BE2C (cell line): ENCODE data around the gene IL1RL1.

Experiments used
- DNase-seq: peaks from one replicate; pipeline ENCODE4 v3.0.0-alpha.2; 2020
- H3K27me3 ChIP-seq: fragments of 250-450 bp; sonication (Bioruptor Pico); 2 replicates; pipeline ENCODE4 v1.5.1; 2020; ENCODE audit warnings: mild to moderate bottlenecking
- H3K36me3 ChIP-seq: fragments of 250-450 bp; sonication (Bioruptor Pico); 2 replicates; pipeline ENCODE4 v1.5.1; 2020; ENCODE audit warnings: mild to moderate bottlenecking
- H3K4me1 ChIP-seq: fragments of 250-450 bp; sonication (Bioruptor Pico); 2 replicates; pipeline ENCODE4 v1.5.1; 2020
- H3K4me3 ChIP-seq: 2 replicates; pipeline ENCODE4 v1.5.1; 2011; ENCODE audit warnings: low read depth, low read length
- H3K9me3 ChIP-seq: fragments of 250-450 bp; sonication (Bioruptor Pico); 2 replicates; pipeline ENCODE4 v1.5.1; 2020
- CTCF ChIP-seq: IDR thresholded peaks from 2 replicates; pipeline ENCODE4 v1.5.1; 2012; ENCODE audit warnings: mild to moderate bottlenecking, low read depth, low read length

The IL1RL1 gene

DNA sequence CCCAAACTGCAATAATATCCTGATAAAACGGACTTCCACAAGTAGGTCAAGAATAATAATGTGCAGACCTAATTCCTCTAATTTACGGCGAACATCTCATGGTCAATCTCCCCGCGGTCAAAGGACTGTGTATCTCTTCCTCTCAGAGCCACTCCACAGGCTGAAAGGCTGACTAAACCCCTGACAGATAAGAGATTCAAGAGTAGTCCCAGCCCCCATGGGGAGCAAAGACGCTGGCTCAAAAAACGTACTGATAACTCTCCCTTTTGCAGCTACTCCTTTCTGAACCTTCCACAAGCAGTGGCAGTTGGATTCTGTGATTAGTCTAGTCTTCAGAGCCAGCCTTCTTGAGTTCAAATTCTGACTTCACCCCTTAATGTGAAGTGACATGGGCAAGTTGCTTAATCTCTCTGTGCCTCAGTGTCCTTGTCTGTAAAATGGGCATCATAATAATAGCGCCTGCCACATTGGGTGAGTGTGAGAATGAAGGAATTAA lies 24.6 kb downstream of the IL1RL1 start:
- Histone ChIP-seq H3K27me3 (no peaks in the 10 kb centered on the region), H3K36me3 (no peaks in the 10 kb centered on the region), H3K4me3 (no peak overlapping the region), H3K4me1 (no peaks in the 10 kb centered on the region), H3K9me3 (no peaks in the 10 kb centered on the region)
- no peak for TF ChIP-seq CTCF
- no peak for DNase-seq

DNA sequence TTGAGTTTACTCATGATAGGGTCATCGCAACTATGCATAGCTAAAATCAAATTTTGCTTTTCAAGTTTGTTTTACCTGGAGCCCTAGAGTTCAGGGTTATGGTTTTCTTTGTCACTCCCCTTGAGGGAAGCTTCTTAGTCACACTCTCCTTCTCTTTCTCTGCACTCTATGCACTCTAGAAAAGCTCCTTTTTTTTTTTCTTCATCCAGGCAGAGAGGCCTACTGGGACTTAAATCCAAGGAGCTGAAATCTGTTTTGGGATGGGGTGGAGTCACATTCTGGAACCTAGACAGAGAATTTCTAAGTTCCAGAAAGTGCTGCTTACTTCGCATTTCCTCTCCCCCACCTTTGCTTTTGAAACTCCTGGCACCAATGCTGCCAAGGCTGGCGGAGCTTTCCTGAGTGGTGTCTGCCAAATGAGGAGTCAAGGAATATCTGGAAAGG lies 25.2 kb downstream of the IL1RL1 start:
- DNase-seq: no peak
- TF ChIP-seq CTCF: no peak
- Histone ChIP-seq H3K4me1 (no peaks in the 10 kb centered on the region), H3K27me3 (no peaks in the 10 kb centered on the region), H3K9me3 (no peaks in the 10 kb centered on the region), H3K4me3 (no peak overlapping the region), H3K36me3 (no peaks in the 10 kb centered on the region)

DNA sequence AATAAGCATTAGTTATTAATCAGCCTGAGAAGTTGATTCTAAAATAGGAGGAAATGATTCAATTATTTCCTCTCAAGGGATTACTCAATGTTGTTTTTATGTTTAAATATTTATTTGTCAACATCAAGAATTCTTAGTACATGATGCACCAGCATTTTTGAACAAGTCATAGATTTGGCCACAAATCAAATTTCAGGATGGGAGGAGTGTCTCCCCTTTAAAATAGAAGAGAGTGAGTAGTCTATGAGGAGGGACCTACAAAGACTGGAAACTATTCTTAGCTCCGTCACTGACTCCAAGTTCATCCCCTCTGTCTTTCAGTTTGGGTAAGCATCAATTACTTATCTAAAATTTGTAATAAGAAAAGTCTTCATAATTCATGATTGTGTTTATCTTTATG lies 25.6 kb downstream of the IL1RL1 start:
- TF ChIP-seq CTCF: no peak
- H3K36me3 ChIP-seq: no peaks in the 10 kb centered on the region
- no peaks in the 10 kb centered on the region for H3K4me1 ChIP-seq
- DNase-seq: no peak
- no peaks in the 10 kb centered on the region for H3K27me3 ChIP-seq
- H3K4me3 ChIP-seq: no peak overlapping the region
- no peaks in the 10 kb centered on the region for H3K9me3 ChIP-seq

- Histone ChIP-seq H3K4me1 (no peaks in the 10 kb centered on the region), H3K36me3 (no peaks in the 10 kb centered on the region), H3K27me3 (no peaks in the 10 kb centered on the region), H3K4me3 (no peak overlapping the region), H3K9me3 (no peaks in the 10 kb centered on the region)
- DNase-seq: no peak
- TF ChIP-seq CTCF: no peak
Measured at GRCh38 chr2:102337481-102338386, 26.4 kb downstream of the IL1RL1 start.

DNA sequence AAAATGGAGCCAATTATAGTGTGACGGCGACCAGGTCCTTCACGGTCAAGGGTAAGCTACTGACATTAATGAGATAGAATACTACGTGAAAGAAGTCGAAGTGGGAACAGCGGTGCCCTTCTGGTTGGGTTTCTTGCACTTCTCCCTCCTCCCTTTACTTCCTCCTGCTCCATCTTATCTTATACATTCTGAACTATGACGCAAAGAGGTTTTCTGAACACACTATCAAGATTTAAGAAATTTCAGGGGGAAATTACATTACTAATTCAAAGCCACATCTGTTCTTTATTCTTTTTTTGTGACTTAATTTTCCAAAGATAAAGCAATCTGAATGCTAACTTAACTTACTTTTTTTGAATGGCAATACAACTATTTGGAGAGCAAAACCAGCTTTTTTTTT lies 29.4 kb downstream of the IL1RL1 start:
- no peaks in the 10 kb centered on the region for H3K36me3 ChIP-seq
- H3K4me3 ChIP-seq: no peak overlapping the region
- H3K27me3 ChIP-seq: no peaks in the 10 kb centered on the region
- no peaks in the 10 kb centered on the region for H3K4me1 ChIP-seq
- no peaks in the 10 kb centered on the region for H3K9me3 ChIP-seq
- DNase-seq: no peak
- TF ChIP-seq CTCF: no peak

- no peak for TF ChIP-seq CTCF
Measured at GRCh38 chr2:102342888-102343287, 31.5 kb downstream of the IL1RL1 start.

More at GRCh38 chr2:102342888-102343287, 31.5 kb downstream of the IL1RL1 start:
- Histone ChIP-seq H3K27me3 (no peaks in the 10 kb centered on the region), H3K36me3 (no peaks in the 10 kb centered on the region), H3K9me3 (no peaks in the 10 kb centered on the region), H3K4me1 (no peaks in the 10 kb centered on the region), H3K4me3 (no peak overlapping the region)
- DNase-seq: no peak
